NCI-H1105 (cell line): ENCODE data around the gene SOWAHC.

ENCODE experiments used
- DNase-seq: peaks from one replicate; lab custom pipeline; 2025; lab: John Stamatoyannopoulos, UW

Gene SOWAHC

DNA sequence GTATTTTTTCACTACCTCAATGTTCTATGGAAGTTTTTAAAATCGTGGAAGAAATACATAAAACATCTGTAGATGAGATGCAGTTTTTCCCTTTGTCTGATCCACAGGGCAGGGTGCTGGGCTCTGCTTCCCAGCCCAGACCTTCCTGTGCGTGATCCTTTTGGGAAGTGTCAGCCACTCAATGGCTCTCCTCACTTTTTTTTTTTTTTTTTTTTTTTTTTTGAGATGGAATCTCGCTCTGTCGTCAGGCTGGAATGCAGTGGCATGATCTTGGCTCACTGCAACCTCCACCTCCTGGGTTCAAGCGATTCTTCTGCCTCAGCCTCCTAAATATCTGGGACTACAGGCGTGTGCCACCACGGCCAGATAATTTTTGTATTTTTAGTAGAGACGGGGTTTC is 32.8 kb downstream of the SOWAHC start:
- no peak for DNase-seq

DNA sequence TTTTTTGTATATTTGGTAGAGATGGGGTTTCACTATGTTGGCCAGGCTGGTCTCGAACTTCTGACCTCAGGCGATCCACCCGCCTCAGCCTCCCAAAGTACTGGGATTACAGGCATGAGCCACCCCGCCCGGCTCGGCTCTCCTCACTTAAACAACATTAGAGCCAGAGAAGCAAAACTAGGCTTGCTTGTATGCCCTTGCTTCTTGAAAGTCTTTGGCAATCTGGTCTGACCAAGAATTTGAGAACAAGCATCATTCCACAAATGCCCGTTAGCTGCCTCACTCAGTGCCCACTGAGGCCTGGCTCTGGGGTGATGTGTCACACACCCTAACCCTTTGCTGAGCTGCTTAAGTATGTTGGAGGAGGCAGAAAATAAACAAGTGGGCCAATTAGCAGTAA is 33.5 kb downstream of the SOWAHC start:
- no peak for DNase-seq

DNA sequence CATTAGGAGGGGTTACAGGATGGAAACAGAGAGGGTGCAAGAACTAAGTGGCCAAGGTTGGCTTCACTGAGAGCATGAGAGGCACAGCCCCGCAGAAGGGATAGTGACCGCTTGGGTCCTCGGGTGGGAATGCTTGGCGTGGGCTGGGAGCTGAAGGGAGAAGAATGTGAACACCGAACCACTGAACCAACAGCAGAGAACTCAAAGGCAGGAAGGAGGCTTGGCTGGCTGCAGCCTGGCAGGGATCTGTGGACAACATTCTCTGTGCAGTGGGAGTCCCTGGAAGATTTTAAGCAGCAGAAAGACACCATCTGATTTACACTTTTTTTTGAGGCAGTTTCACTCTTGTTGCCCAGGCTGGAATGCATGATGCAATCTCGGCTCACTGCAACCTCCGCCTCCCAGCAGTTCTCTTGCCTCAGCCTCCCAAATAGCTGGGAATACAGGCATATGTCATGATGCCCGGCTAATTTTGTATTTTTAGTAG is 33.9 kb downstream of the SOWAHC start:
- no peak for DNase-seq

DNA sequence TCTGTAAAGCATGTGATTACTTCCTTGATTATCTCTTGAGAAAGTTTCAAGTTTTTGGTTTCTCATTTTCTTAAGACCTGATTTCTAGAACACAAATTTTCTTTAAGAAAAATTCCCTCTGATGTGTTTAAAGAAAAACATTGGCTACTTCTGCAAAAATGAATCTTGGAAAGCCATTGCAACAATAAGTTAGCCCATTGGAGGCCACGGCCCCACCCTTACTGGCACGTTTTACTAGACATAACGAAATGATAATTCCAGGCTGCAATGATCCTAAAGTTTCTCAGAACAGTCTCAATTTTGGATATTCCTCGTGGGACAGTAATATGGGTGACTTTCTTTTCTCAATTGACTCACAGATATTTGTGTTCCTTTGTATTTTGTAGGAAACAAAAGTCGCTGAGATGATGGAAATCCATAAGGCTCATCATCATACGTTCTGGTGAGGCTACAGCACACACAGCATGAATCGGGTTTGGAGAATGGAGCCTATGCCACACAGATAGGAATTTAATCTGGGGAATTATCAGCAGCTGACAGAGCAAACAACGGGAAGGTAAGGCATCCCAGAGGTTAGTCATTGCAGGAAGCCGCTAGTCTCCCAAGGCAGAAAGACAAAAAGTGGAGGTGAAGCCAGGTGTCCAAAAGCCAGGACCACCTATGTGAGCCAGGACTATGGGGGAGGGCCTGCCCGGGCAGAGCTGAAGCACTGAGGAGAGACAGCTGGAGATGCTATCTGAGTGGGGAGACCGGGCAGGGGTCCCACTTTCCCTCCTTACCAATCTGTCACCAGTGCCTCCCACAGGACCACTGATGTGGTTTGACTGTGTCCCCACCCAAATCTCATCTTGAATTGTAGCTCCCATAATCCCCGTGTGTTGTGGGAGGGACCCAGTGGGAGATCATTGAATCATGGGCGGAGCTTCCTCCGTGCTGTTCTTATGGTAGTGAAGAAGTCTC is 35.9 kb downstream of the SOWAHC start:
- DNase-seq: no peak

DNA sequence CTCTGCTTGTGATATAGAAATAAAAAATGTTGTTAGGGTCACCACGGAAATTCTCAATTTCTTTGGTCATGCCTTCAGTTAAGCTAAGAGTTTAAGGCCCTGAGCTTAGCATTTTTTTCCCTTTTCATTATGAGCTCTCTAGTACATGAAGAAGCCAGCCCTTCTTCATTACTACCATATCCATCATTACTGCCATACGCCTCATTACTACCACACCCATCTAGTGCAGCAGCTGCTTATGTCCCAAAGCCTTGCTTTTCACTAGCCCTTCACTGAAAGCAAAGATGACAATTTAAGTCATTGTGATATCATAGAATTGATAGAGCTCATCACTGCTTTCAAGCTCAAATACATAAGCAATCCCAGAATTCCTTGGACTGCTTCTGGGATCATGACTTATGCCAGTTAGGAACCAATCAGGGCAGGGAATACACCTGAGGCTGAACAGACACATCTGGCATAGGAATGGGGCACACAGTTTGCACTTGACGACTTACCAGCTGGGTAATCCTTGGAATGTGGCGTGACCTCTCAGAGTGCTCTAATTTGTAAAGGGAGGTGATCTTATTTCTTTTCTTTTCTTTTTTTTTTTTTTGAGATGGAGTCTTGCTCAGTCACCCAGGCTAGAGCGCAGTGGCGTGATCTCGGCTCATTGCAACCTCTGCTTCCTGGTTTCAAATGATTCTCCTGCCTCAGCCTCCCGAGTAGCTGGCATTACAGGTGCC is 40.3 kb downstream of the SOWAHC start:
- no peak for DNase-seq

DNA sequence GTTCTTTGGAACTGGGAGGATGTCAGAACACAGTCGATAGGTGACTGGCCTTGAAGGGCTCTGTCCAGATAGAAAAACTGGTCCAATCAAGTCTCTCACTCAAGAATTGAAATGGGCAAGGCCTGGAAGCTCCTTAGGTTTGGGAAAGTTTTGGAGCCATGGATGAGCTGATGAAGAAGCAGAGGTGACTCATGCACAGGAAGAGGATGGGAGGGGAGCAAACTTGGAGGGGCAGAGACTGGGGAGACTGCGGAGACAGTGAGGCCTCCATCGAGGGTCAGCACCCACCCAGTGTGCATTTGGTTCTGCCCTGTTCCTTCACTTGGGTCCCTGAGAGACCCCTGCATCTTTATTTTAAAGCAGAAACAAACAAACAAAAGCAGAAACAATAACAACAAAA is 41.1 kb downstream of the SOWAHC start:
- DNase-seq: no peak

DNA sequence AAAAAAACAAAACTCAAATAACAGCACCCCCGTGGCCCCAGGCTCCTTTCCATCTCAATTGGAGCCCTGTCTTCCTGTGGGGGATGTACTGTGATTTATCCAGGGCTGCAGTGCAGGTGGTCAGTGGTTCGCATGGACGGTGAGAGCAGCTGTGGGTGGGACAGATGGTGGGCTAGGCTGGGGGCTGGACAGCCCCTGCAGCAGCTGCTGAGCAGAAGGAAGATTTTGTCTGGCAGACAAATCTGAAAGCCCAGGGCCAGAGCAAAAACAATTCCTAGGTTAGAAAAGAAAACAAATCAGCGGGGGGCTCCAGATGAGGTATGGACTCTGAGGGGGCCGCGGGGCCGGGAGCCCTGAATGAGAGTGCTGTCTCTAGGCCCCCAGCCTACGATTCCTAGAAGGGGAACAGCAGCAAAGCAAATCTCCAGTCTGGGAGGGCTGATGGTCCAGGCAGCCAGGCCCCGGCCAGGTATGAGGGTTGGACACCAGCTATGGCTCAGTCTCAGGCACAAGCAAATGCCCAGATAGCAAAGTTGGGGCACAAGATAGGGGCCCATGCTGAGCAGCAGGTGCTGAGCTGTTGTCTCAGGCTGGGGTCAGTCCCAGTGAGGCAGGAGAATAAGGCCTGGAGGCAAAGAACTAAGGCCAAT is 45.4 kb downstream of the SOWAHC start:
- DNase-seq: no peak

DNA sequence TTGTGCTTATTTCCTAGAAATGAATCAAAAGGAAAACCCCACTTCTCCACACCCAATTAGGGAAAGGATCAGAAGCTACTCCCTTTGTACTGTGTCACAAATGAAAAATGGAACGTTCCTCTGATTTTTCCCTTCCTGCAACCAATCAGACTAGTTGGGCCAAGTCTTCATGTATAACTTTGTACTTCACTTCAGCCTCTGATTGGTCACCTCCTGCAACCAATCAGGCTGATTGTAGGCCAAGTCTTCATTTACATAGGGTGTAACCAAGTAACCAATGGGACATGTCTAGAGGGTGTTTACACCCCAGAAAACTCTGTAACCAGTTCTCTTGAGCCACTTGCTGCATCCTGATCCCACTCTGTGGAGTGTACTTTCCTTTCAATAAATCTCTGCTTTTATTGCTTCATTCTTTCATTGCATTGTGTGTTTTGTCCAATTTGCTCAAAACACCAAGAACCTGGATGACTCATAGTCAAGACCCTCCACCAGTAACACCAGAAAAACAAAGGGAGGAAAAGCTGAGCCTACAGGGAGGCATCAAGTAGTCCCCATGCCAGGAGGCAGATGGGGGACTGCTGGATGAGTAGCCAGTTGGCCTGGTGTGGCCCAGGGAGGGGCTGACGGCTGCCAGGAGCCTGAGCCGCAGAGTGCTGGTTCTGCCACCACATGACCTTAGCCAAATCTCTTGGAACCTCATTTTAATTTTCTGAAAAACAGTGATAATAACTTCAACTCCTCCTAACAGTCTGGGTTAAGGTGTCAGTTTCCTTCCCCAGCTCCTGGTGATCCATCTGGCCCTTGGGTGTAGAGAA is 46.1 kb downstream of the SOWAHC start:
- DNase-seq: no peak

DNA sequence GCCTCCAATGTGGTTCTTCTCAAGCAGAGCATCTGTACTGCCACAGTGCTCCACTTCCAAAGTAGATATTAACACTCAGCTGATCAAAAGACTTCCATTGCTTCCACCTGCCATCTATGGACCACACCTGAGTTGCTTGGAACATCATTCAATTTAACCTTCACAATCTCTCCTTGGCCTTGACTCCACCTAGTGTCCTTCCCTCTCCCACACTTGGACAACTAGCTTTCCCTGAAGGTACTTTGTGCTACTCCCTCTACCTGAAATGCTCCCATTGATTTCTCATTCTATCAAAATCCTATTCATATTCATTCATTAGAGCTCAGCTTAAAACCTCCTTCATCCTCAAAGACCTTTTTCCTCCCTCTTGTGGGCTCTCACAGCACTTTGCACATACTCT is 48.7 kb downstream of the SOWAHC start:
- no peak for DNase-seq

DNA sequence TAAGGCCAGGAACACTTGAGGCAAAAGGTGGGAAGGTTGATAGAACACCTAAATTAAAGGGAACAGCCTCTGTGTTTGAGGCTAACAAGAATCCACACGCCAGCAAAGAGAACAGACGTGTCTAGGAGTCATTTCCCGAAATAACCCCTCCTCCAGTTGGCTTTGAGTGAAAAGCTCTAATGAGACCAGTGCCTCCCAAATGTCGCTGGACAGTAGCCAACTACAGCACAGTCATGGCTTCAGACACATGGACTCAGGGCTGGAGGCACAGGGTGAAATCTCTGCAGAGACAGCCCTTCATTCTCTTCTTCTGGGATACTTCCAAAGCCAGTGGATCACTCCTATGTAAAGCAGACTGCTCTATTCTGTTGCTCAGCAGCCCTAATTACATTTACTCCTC is 49.6 kb downstream of the SOWAHC start:
- peak; percentile 43 for DNase-seq

DNA sequence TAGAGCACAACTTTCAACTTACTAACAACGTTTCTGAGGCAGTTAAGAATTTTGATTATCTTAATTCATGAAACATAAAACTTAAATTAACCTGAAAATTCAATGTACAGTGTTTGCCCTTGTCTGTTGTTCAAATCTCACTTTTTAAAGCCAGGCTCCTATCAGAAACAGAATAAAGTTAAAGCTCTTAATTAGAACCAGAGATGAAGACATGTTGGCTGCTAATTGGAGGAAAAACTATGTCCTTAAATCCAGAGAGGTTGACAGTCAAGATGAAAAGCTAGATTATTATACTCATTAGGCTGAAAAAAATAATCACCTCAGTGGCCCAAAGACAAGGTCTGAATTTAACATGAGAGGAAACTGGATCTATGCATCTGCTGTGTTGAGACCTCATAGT is 52.3 kb downstream of the SOWAHC start:
- DNase-seq: no peak
